HepG2 (cell line): ENCODE data around the gene SLC66A3. TPM values are rescaled to one million over a fixed set of nuclear protein-coding genes. Genes with fewer than 3 reads are reported as not detected.

Experiments used
- CCDC6 ChIP-seq: sonication (generic); formaldehyde crosslinking; IDR thresholded peaks from 2 replicates; pipeline ENCODE4 v1.8.1; 2022; ENCODE audit warnings: mild to moderate bottlenecking, missing genetic modification reagents, moderate library complexity
- FIP1L1 ChIP-seq: fragments of 200-400 bp; formaldehyde crosslinking; IDR thresholded peaks from 2 replicates; pipeline ENCODE4 v1.6.1; 2018; ENCODE audit warnings: low read depth, mild to moderate bottlenecking, low read length, moderate library complexity, borderline replicate concordance; ENCODE audit not compliant: insufficient read depth
- GATAD2A ChIP-seq: IDR thresholded peaks from 2 replicates; pipeline ENCODE4 v1.6.1; 2016
- HMG20B ChIP-seq: conservative IDR thresholded peaks from 2 replicates; pipeline ENCODE4 v1.6.1; 2016; ENCODE audit warnings: missing genetic modification reagents, missing compliant biosample characterization
- KAT2B ChIP-seq: fragments of 150-350 bp; IDR thresholded peaks from 2 replicates; pipeline ENCODE4 v1.6.1; 2014; ENCODE audit warnings: low read depth, low read length, borderline replicate concordance
- KDM5B ChIP-seq: sonication (generic); formaldehyde crosslinking; IDR thresholded peaks from 2 replicates; pipeline ENCODE4 v1.4.0; 2020; ENCODE audit warnings: missing genetic modification reagents, mild to moderate bottlenecking, borderline replicate concordance
- KLF15 ChIP-seq: sonication (generic); formaldehyde crosslinking; IDR thresholded peaks from 2 replicates; pipeline ENCODE4 v1.8.1; 2023; ENCODE audit warnings: borderline replicate concordance, mild to moderate bottlenecking, inconsistent platforms, missing genetic modification reagents, mixed read lengths
- NR3C1 ChIP-seq: sonication (generic); formaldehyde crosslinking; IDR thresholded peaks from 2 replicates; pipeline ENCODE4 v1.4.0; 2020; ENCODE audit warnings: missing genetic modification reagents
- PAX8 ChIP-seq: sonication (generic); formaldehyde crosslinking; IDR thresholded peaks from 2 replicates; pipeline ENCODE4 v1.8.0; 2022; ENCODE audit warnings: mild to moderate bottlenecking, missing genetic modification reagents, borderline replicate concordance
- SRF ChIP-seq: IDR thresholded peaks from 2 replicates; pipeline ENCODE4 v1.6.1; 2011; ENCODE audit warnings: mild to moderate bottlenecking, low read depth, low read length, moderate library complexity
- ZBTB7B ChIP-seq: sonication (generic); formaldehyde crosslinking; IDR thresholded peaks from 2 replicates; pipeline ENCODE4 v1.4.0; 2020; ENCODE audit warnings: missing genetic modification reagents
- ZNF343 ChIP-seq: sonication (generic); formaldehyde crosslinking; IDR thresholded peaks from 2 replicates; pipeline ENCODE4 v1.4.0; 2020; ENCODE audit warnings: mild to moderate bottlenecking, missing genetic modification reagents
- ZNF549 ChIP-seq: sonication (generic); formaldehyde crosslinking; IDR thresholded peaks from 2 replicates; pipeline ENCODE4 v1.5.0; 2020; ENCODE audit warnings: missing genetic modification reagents
- ZNF761 ChIP-seq: sonication (generic); formaldehyde crosslinking; conservative IDR thresholded peaks from 2 replicates; pipeline ENCODE4 v1.4.0; 2020; ENCODE audit warnings: mild to moderate bottlenecking, missing genetic modification reagents
- ZNF776 ChIP-seq: sonication (generic); formaldehyde crosslinking; IDR thresholded peaks from 2 replicates; pipeline ENCODE4 v1.4.0; 2020; ENCODE audit warnings: mild to moderate bottlenecking, missing genetic modification reagents
- polyA plus RNA-seq, 8 experiments: library from polyadenylated mRNA; depleted of rRNA in 3 of 8; stranded (reverse) in 7 of 8; unstranded in 1 of 8; fragments of >200 nt; fragmentation: Illumina TruSeq in 4 of 8; extraction: Trizol in 4 of 8; gene quantifications; 2 replicates each; pipeline versions ENCODE4 v1.2.1 to v1.2.3, GENCODE V29; 2011 to 2016; ENCODE audit warnings: low read depth in 4 of 8, missing spikeins in 1 of 8, mixed read lengths in 1 of 8; ENCODE audit not compliant: insufficient read depth in 1 of 8
- total RNA-seq, 5 experiments: library from RNA; depleted of rRNA; stranded (reverse); fragments of >200 nt; fragmentation: Illumina TruSeq; extraction: Trizol; gene quantifications; 2 replicates each; pipeline ENCODE4 v1.2.3, GENCODE V29; 2016; ENCODE audit warnings: low read depth in 1 of 5
- TF ChIP-seq, protein P1 (sequence below), 2 experiments: sonication (generic) in 1 of 2; formaldehyde crosslinking in 1 of 2; IDR thresholded peaks; 2 replicates each; pipeline versions ENCODE4 v1.6.1 to v1.9.0; 2014 to 2022; ENCODE audit warnings: antibody characterized with exemption in 1 of 2, borderline replicate concordance in 1 of 2, inconsistent platforms in 1 of 2, low read depth in 1 of 2, missing genetic modification reagents in 1 of 2
- TF ChIP-seq, protein P2 (sequence below): fragments of 450-650 bp; IDR thresholded peaks from 2 replicates; pipeline ENCODE4 v1.6.1; 2016
- TF ChIP-seq, protein P3 (sequence below): sonication (generic); formaldehyde crosslinking; IDR thresholded peaks from 2 replicates; pipeline ENCODE4 v1.8.0; 2022; ENCODE audit warnings: mild to moderate bottlenecking, missing genetic modification reagents, moderate library complexity
- TF ChIP-seq, protein P4 (sequence below): sonication (generic); formaldehyde crosslinking; IDR thresholded peaks from 2 replicates; pipeline ENCODE4 v1.4.0; 2020; ENCODE audit warnings: missing genetic modification reagents

SLC66A3 gene
- total and polyA plus RNA-seq, 2 of the 13 experiments (the other 11 are each of a cell fraction or from before 2014, with no cell fraction given): 2.2 to 3.7 TPM

DNA sequence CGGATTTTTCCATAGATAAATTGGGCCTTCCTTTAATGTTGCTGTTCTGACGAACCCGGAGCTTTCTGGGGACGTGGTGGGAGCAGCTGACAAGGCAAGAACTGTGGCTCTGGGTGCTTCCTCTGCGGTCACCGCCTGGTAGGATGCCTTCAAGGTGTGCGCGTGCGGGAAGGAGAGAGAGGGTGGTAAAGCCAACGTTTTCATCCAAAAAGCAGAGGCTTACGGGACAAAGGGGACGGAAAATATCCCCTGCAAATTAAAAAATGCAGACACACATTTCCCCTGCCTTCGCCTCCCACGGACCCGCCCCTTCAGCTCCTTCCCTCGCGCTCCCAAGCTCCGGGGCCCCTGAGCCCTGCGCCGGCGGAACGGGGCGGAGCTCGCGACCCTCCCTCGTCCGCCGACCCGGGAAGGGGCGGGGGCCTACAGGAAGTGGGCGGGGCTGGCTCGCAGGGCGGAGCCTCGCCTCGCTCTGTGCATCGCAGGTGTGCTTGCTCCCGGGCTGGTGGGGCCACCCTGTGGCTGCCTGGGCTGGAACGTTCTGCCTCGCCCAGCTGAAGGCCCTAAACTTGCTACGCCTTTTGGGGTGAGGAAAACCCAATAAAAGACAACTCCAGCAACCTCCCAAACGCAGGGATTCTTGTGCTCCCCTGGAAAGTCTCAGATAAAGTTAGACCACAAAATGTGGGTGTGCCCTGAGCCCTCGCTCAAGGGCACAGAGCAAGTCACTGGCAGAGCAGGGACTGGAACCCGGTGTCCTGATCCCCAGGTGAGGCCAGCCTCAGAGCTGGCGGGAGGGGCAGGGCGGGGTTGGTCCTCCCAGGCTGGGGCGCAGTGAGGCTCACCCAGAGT is 25.4 kb upstream of the SLC66A3 start (continued):
- TF ChIP-seq, protein P1, sequence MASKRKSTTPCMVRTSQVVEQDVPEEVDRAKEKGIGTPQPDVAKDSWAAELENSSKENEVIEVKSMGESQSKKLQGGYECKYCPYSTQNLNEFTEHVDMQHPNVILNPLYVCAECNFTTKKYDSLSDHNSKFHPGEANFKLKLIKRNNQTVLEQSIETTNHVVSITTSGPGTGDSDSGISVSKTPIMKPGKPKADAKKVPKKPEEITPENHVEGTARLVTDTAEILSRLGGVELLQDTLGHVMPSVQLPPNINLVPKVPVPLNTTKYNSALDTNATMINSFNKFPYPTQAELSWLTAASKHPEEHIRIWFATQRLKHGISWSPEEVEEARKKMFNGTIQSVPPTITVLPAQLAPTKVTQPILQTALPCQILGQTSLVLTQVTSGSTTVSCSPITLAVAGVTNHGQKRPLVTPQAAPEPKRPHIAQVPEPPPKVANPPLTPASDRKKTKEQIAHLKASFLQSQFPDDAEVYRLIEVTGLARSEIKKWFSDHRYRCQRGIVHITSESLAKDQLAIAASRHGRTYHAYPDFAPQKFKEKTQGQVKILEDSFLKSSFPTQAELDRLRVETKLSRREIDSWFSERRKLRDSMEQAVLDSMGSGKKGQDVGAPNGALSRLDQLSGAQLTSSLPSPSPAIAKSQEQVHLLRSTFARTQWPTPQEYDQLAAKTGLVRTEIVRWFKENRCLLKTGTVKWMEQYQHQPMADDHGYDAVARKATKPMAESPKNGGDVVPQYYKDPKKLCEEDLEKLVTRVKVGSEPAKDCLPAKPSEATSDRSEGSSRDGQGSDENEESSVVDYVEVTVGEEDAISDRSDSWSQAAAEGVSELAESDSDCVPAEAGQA (IDR thresholded peaks at IDR 0.05; ENCODE audit: low read depth): no peak
- TF ChIP-seq, protein P1 (CRISPR knock-in tag; IDR thresholded peaks at IDR 0.05; ENCODE audit: borderline replicate concordance): no peak
- TF ChIP-seq PAX8 (CRISPR knock-in tag): no peak
- peak; percentile 82; the same call in 1 of the 2 replicates for TF ChIP-seq CCDC6 (CRISPR knock-in tag)
- peak; percentile 54; the same call in 1 of the 2 replicates for TF ChIP-seq KDM5B (CRISPR knock-in tag)
- peak; percentile 89 for TF ChIP-seq ZBTB7B (CRISPR knock-in tag)
- no peak for TF ChIP-seq SRF
- TF ChIP-seq KLF15: no peak
- no peak for TF ChIP-seq ZNF549 (CRISPR knock-in tag)
- TF ChIP-seq FIP1L1: no peak
- no peak for TF ChIP-seq KAT2B
- TF ChIP-seq ZNF343 (CRISPR knock-in tag): no peak
- no peak for TF ChIP-seq ZNF776 (CRISPR knock-in tag)
- no peak for TF ChIP-seq NR3C1 (CRISPR knock-in tag)
- no peak for TF ChIP-seq ZNF761 (CRISPR knock-in tag)
- TF ChIP-seq, protein P2, sequence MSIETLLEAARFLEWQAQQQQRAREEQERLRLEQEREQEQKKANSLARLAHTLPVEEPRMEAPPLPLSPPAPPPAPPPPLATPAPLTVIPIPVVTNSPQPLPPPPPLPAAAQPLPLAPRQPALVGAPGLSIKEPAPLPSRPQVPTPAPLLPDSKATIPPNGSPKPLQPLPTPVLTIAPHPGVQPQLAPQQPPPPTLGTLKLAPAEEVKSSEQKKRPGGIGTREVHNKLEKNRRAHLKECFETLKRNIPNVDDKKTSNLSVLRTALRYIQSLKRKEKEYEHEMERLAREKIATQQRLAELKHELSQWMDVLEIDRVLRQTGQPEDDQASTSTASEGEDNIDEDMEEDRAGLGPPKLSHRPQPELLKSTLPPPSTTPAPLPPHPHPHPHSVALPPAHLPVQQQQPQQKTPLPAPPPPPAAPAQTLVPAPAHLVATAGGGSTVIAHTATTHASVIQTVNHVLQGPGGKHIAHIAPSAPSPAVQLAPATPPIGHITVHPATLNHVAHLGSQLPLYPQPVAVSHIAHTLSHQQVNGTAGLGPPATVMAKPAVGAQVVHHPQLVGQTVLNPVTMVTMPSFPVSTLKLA: no peak
- no peak for TF ChIP-seq HMG20B (CRISPR knock-in tag)
- peak; percentile 56 for TF ChIP-seq GATAD2A (CRISPR knock-in tag)
- TF ChIP-seq, protein P3, sequence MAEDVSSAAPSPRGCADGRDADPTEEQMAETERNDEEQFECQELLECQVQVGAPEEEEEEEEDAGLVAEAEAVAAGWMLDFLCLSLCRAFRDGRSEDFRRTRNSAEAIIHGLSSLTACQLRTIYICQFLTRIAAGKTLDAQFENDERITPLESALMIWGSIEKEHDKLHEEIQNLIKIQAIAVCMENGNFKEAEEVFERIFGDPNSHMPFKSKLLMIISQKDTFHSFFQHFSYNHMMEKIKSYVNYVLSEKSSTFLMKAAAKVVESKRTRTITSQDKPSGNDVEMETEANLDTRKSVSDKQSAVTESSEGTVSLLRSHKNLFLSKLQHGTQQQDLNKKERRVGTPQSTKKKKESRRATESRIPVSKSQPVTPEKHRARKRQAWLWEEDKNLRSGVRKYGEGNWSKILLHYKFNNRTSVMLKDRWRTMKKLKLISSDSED (CRISPR knock-in tag): no peak
- TF ChIP-seq, protein P4, sequence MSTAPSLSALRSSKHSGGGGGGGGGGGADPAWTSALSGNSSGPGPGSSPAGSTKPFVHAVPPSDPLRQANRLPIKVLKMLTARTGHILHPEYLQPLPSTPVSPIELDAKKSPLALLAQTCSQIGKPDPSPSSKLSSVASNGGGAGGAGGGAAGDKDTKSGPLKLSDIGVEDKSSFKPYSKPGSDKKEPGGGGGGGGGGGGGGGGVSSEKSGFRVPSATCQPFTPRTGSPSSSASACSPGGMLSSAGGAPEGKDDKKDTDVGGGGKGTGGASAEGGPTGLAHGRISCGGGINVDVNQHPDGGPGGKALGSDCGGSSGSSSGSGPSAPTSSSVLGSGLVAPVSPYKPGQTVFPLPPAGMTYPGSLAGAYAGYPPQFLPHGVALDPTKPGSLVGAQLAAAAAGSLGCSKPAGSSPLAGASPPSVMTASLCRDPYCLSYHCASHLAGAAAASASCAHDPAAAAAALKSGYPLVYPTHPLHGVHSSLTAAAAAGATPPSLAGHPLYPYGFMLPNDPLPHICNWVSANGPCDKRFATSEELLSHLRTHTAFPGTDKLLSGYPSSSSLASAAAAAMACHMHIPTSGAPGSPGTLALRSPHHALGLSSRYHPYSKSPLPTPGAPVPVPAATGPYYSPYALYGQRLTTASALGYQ (CRISPR knock-in tag): peak; percentile 76
